ENCODE data around the gene TEX22.

TEX22 gene

GRCh38 chr14:105384041-105384557, 14.2 kb upstream of the TEX22 start:
- Histone ChIP-seq H3K4me1 (ENCODE audit: control insufficient read depth in 1 of 2, insufficient read depth in 1 of 2, low read depth in 1 of 2, low read length in 1 of 2) (no peaks in the 10 kb centered on the region), H3K27me3 (no peaks in the 10 kb centered on the region), H3K9me3 (no peaks in the 10 kb centered on the region), H3K27ac (no peak overlapping the region), H3K4me3 (ENCODE audit: low read depth in 1 of 2, low read length in 1 of 2) (no peak overlapping the region), H3K36me3 (peaks cover 18% of the 10 kb centered on the region)
- TF ChIP-seq CTCF (IDR thresholded peaks at IDR 0.05): no peak

- Histone ChIP-seq H3K4me3 (ENCODE audit: low read depth in 1 of 2, low read length in 1 of 2) (no peak overlapping the region), H3K27ac (no peak overlapping the region), H3K27me3 (no peaks in the 10 kb centered on the region), H3K9me3 (no peaks in the 10 kb centered on the region), H3K4me1 (ENCODE audit: control insufficient read depth in 1 of 2, insufficient read depth in 1 of 2, low read depth in 1 of 2, low read length in 1 of 2) (peaks cover 5% of the 10 kb centered on the region in 2 experiments), H3K36me3 (peaks cover 18% of the 10 kb centered on the region)
- TF ChIP-seq CTCF (IDR thresholded peaks at IDR 0.05): no peak
Measured at GRCh38 chr14:105384605-105385321, 13.6 kb upstream of the TEX22 start.

- TF ChIP-seq CTCF (IDR thresholded peaks at IDR 0.05): no peak
- Histone ChIP-seq H3K9me3 (no peaks in the 10 kb centered on the region), H3K4me3 (ENCODE audit: low read depth in 1 of 2, low read length in 1 of 2) (no peak overlapping the region), H3K27ac (no peak overlapping the region), H3K4me1 (ENCODE audit: control insufficient read depth in 1 of 2, insufficient read depth in 1 of 2, low read depth in 1 of 2, low read length in 1 of 2) (peaks cover 10% of the 10 kb centered on the region in 2 experiments), H3K27me3 (no peaks in the 10 kb centered on the region), H3K36me3 (peaks cover 18% of the 10 kb centered on the region)
Measured at GRCh38 chr14:105385322-105385637, 13.1 kb upstream of the TEX22 start.

- Histone ChIP-seq H3K9me3 (no peaks in the 10 kb centered on the region), H3K4me1 (ENCODE audit: control insufficient read depth in 1 of 2, insufficient read depth in 1 of 2, low read depth in 1 of 2, low read length in 1 of 2) (peaks cover 13% of the 10 kb centered on the region in 2 experiments), H3K4me3 (ENCODE audit: low read depth in 1 of 2, low read length in 1 of 2) (no peak overlapping the region), H3K27me3 (no peaks in the 10 kb centered on the region), H3K27ac (no peak overlapping the region), H3K36me3 (peaks cover 18% of the 10 kb centered on the region)
- TF ChIP-seq CTCF (IDR thresholded peaks at IDR 0.05): no peak
Measured at GRCh38 chr14:105385698-105386365, 12.5 kb upstream of the TEX22 start.

- H3K4me1 ChIP-seq (ENCODE audit: control insufficient read depth in 1 of 2, insufficient read depth in 1 of 2, low read depth in 1 of 2, low read length in 1 of 2): peaks cover 13% of the 10 kb centered on the region in 2 experiments
- TF ChIP-seq CTCF (IDR thresholded peaks at IDR 0.05): no peak
- H3K27me3 ChIP-seq: no peaks in the 10 kb centered on the region
- H3K27ac ChIP-seq: no peak overlapping the region
- H3K9me3 ChIP-seq: no peaks in the 10 kb centered on the region
- H3K4me3 ChIP-seq (ENCODE audit: low read depth in 1 of 2, low read length in 1 of 2): no peak overlapping the region
- peaks cover 18% of the 10 kb centered on the region for H3K36me3 ChIP-seq
Measured at GRCh38 chr14:105386581-105387529, 11.5 kb upstream of the TEX22 start.

Data from neutrophil (primary cell).